Measurements from ENCODE around the gene THNSL1. TPM values are rescaled to one million over a fixed set of nuclear protein-coding genes. Genes with fewer than 3 reads are reported as not detected.
"Not testable (repeated sequence)": the region's sequence is repeated elsewhere in the genome, so short reads cannot be mapped to it uniquely, and the experiment has no call there.

THNSL1 gene, protein sequence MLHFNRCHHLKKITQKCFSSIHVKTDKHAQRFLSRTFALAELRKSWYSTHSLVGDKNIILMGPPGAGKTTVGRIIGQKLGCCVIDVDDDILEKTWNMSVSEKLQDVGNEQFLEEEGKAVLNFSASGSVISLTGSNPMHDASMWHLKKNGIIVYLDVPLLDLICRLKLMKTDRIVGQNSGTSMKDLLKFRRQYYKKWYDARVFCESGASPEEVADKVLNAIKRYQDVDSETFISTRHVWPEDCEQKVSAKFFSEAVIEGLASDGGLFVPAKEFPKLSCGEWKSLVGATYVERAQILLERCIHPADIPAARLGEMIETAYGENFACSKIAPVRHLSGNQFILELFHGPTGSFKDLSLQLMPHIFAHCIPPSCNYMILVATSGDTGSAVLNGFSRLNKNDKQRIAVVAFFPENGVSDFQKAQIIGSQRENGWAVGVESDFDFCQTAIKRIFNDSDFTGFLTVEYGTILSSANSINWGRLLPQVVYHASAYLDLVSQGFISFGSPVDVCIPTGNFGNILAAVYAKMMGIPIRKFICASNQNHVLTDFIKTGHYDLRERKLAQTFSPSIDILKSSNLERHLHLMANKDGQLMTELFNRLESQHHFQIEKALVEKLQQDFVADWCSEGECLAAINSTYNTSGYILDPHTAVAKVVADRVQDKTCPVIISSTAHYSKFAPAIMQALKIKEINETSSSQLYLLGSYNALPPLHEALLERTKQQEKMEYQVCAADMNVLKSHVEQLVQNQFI
- total RNA-seq: 1.3 and 3.5 TPM in 2 replicates

DNA sequence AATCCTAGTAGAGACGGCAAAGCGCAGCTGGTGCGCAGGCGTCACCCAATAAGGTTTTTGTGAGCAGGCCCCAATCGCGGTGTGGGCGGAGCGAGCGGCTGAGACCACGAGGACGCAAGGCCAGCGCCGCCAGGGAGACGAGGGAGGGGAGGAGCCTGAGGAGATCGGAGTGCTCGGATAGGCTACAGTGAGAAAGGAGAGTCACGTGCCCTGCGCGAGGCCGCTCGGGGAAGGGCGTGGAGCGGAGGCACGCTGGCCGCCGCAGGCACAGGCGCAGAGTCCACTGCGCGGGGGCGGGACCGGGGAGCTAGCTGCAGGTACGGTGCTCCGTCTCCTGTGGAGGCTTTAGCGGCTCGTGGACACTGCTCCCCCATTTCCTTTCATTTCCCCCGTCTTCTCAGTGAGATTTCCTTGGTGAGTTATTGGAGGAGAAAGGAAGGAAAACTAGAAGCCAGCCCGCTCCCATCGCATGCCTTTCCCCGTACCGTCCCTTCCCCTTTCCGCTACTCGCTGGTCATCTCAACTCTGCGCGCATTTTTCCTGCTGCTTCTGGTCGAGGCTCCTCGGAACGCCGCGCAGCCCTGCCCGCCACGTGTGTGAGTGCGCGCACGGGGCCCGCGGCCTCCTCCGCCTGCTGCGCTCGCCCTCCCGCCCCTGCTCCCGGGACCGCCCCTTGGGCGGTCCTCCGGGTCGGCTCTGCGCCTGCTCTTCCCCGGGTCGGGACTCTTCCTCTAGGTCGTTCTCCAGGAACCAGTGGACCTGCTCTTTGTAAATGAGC lies at the start of gene THNSL1:
Gene THNSL1, plus strand, starts transcription at position 237 of the 778 bp plus-strand sequence. CDS start 6,612 bp downstream, outside the sequence.
- H3K4me3 ChIP-seq (ENCODE audit: low read depth, low read length): peak within 1 kb of the TSS; percentile 62
- peak; percentile 98 for DNase-seq (ENCODE audit: low read depth)
- no peak for TF ChIP-seq CTCF (IDR thresholded peaks at IDR 0.05; ENCODE audit: insufficient read depth, low read depth, low read length)

DNA sequence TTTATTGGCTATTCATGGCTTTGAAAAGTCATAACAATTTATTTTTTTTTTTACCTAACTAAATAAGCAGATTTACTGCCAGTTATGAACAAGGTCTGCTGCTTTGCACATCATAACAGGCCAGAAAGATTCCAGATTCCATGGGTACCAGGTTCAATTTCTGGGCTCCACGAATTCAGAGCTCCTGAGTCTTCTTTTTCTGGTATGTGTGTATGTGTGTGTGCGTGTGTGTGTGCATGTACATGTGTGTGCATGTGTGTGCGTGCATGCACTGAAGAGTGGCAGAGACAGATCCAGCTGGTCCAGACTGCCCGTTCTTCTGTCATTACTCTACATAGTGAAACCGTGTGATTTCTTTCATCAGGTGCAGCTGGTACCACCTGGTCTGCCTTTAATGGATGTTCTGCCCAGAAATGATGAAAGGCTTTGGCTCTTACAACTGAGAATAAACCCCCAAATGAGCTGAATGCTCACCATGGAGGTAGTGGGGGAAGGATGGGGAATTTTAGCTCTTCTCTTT lies 49.4 kb upstream of the THNSL1 start:
- H3K4me3 ChIP-seq (ENCODE audit: low read depth, low read length): no peak overlapping the region
- TF ChIP-seq CTCF (IDR thresholded peaks at IDR 0.05; ENCODE audit: insufficient read depth, low read depth, low read length): no peak
- DNase-seq (ENCODE audit: low read depth): no peak

- no peak for DNase-seq (ENCODE audit: low read depth)
- no peak for TF ChIP-seq CTCF (IDR thresholded peaks at IDR 0.05; ENCODE audit: insufficient read depth, low read depth, low read length)
- H3K4me3 ChIP-seq (ENCODE audit: low read depth, low read length): no peak overlapping the region
Observed at GRCh38 chr10:24968349-24968748, 48.1 kb upstream of the THNSL1 start.

GRCh38 chr10:24968951-24969350 lies 47.5 kb upstream of the THNSL1 start:
- DNase-seq (ENCODE audit: low read depth); H3K4me3 ChIP-seq (ENCODE audit: low read depth, low read length): not testable (repeated sequence)

DNA sequence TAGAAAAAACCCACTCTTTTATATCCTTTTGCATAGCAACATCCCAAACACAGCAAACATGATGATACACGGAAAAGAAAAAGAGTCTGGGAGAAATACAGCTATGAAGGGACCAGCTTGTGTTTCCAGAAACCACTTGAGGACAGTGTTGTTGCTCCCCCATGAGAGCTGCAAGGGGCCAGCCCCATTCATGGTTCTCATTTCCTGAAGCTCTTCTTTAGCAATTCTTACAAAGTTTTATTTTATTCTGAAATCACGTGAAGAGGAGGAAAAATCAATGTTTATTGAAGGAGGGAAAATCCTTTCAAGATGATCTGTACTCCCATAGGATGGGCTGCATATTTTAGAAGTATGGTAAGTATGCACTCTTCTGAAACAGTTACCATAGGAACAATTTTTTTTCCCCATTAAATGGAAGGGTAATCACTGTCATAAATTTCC lies 46.6 kb upstream of the THNSL1 start:
- no peak for TF ChIP-seq CTCF (IDR thresholded peaks at IDR 0.05; ENCODE audit: insufficient read depth, low read depth, low read length)
- H3K4me3 ChIP-seq (ENCODE audit: low read depth, low read length): no peak overlapping the region
- DNase-seq (ENCODE audit: low read depth): no peak

- no peak for TF ChIP-seq CTCF (IDR thresholded peaks at IDR 0.05; ENCODE audit: insufficient read depth, low read depth, low read length)
- DNase-seq (ENCODE audit: low read depth): peak; percentile 25
- H3K4me3 ChIP-seq (ENCODE audit: low read depth, low read length): no peak overlapping the region
Observed at GRCh38 chr10:24971374-24971773, 45.0 kb upstream of the THNSL1 start.
